Stomach (tissue), 9 donors: ENCODE data around the gene YIPF4. TPM values are rescaled to one million over a fixed set of nuclear protein-coding genes. Genes with fewer than 3 reads are reported as not detected.

Source experiments
- DNase-seq, 2 donors: peaks; one replicate each; pipeline versions ENCODE4 v3.0.0 to v3.0.0-alpha.2; 2013 to 2019
- H3K27ac ChIP-seq, 5 donors: fragments of 200-600 bp in 4 of 5; sonication (generic) in 4 of 5; one replicate each; pipeline ENCODE4 v1.5.1; 2013 to 2019; ENCODE audit warnings: mild to moderate bottlenecking in 1 of 5, moderate library complexity in 1 of 5
- H3K27me3 ChIP-seq, 3 donors: fragments of 200-600 bp; sonication (generic); one replicate each; pipeline ENCODE4 v1.5.1; 2017 to 2019; ENCODE audit warnings: mixed run types in 1 of 3
- H3K36me3 ChIP-seq, 4 donors: fragments of 200-600 bp; sonication (generic); 1 replicate in 3 of 4; 2 replicates in 1 of 4; pipeline ENCODE4 v1.5.1; 2016 to 2019
- H3K4me1 ChIP-seq, 4 donors: fragments of 200-600 bp; sonication (generic); one replicate each; pipeline ENCODE4 v1.5.1; 2016 to 2019
- H3K4me3 ChIP-seq, 4 donors: fragments of 200-600 bp; sonication (generic) in 3 of 4; one replicate each; pipeline ENCODE4 v1.5.1; 2016 to 2019; ENCODE audit warnings: mild to moderate bottlenecking in 1 of 4
- H3K9me3 ChIP-seq, 4 donors: fragments of 200-600 bp; sonication (generic); one replicate each; pipeline ENCODE4 v1.5.1; 2016 to 2019
- EP300 ChIP-seq: sonication (generic); formaldehyde crosslinking; IDR thresholded peaks from one replicate; pipeline ENCODE4 v1.6.1; 2017; ENCODE audit warnings: antibody characterized with exemption
- POLR2A ChIP-seq, 4 donors: fragments of 450-650 bp; IDR thresholded peaks; one replicate each; pipeline ENCODE4 v1.6.1; 2016; ENCODE audit warnings: antibody characterized with exemption in 4 of 4, control low read depth in 2 of 4, mild to moderate bottlenecking in 1 of 4, moderate library complexity in 1 of 4
- POLR2AphosphoS5 ChIP-seq, 3 donors: sonication (generic); formaldehyde crosslinking; IDR thresholded peaks; one replicate each; pipeline ENCODE4 v1.6.1; 2016; ENCODE audit warnings: antibody characterized with exemption in 3 of 3
- WGBS, 5 donors: extraction: QIAGEN DNeasy Blood & Tissue Kit in 3 of 5; methylation state at CpG; one replicate each; pipeline versions ENCODE4 v1.1.5 to v1.1.7; 2013 to 2018; 5-methylcytosine and 5-hydroxymethylcytosine counted together
- intact Hi-C: fragments of 100-400 bp; cut with DNase I; formaldehyde crosslinking; loops from one replicate; pipeline ENCODE4 v1.15.1; 2023; ENCODE audit warnings: low total_unique reads
- polyA plus RNA-seq, 3 donors: library from polyadenylated mRNA; stranded (reverse); fragments of 200-250 nt; gene quantifications; one replicate each; pipeline ENCODE4 v1.2.3, GENCODE V29; 2013
- total RNA-seq, 5 donors: library from RNA; depleted of rRNA; stranded (reverse); fragments of >200 nt; gene quantifications; one replicate each; pipeline versions ENCODE4 v1.1.0 to v1.2.3, GENCODE V29; 2014 to 2016
- TF ChIP-seq, protein P1 (sequence below), 7 experiments: fragments of 450-650 bp in 4 of 7; fragments of 200-600 bp in 3 of 7; sonication (generic) in 3 of 7; IDR thresholded peaks; one replicate each; pipeline ENCODE4 v1.5.1; 2016 to 2019; ENCODE audit warnings: antibody characterized with exemption in 7 of 7, control low read depth in 2 of 7, mild to moderate bottlenecking in 1 of 7
- donor health status: healthy with polysubstance abuse.
- donor health status: Bipolar disorder and iron deficiency.
- donor health status: healthy.

Gene YIPF4
- total and polyA plus RNA-seq, 8 donors = 5.3 to 68.3 (median 10.2) TPM

DNA sequence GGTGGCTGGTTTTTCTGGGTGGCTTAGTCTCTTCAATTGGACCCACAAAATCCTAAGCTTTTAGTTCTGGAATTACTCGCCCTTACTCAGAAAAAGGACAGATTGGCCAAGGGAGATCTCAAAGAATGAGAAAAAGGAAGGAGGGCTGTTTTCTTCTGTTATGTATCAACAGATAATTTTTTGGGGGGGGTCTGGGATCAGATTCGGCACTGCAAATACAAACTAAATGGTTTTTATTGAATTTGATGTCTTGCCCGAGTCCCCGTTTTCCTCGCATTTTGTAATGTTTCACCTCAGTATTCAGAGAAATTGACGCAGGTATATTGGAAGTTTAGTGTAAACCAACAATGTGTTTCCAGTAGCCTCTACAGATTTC is 762 bp downstream of the YIPF4 start:
- no peak for TF ChIP-seq POLR2AphosphoS5 (IDR thresholded peaks at IDR 0.05)
- no peak for TF ChIP-seq EP300
- TF ChIP-seq, protein P1, sequence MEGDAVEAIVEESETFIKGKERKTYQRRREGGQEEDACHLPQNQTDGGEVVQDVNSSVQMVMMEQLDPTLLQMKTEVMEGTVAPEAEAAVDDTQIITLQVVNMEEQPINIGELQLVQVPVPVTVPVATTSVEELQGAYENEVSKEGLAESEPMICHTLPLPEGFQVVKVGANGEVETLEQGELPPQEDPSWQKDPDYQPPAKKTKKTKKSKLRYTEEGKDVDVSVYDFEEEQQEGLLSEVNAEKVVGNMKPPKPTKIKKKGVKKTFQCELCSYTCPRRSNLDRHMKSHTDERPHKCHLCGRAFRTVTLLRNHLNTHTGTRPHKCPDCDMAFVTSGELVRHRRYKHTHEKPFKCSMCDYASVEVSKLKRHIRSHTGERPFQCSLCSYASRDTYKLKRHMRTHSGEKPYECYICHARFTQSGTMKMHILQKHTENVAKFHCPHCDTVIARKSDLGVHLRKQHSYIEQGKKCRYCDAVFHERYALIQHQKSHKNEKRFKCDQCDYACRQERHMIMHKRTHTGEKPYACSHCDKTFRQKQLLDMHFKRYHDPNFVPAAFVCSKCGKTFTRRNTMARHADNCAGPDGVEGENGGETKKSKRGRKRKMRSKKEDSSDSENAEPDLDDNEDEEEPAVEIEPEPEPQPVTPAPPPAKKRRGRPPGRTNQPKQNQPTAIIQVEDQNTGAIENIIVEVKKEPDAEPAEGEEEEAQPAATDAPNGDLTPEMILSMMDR (IDR thresholded peaks at IDR 0.05) = no peak
- TF ChIP-seq POLR2A (IDR thresholded peaks at IDR 0.05) = no peak
- Histone ChIP-seq H3K4me3 (peak overlapping the region; percentile 96 to 100 (median 98)), H3K36me3 (peaks cover 8 to 23% (median 21%) of the 10 kb centered on the region in 4 donors), H3K27ac (peak overlapping the region in 4 of 5 donors; percentile 86 to 91 (median 90)), H3K4me1 (peaks cover 13 to 46% (median 32%) of the 10 kb centered on the region in 4 donors), H3K27me3 (no peaks in the 10 kb centered on the region), H3K9me3 (no peaks in the 10 kb centered on the region)
- intact Hi-C loops = no loop called here
- WGBS, 5 donors = 7 to 13% (median 11%) methylated on average over 6 of the region's 6 CpGs
- DNase-seq = no peak

DNA sequence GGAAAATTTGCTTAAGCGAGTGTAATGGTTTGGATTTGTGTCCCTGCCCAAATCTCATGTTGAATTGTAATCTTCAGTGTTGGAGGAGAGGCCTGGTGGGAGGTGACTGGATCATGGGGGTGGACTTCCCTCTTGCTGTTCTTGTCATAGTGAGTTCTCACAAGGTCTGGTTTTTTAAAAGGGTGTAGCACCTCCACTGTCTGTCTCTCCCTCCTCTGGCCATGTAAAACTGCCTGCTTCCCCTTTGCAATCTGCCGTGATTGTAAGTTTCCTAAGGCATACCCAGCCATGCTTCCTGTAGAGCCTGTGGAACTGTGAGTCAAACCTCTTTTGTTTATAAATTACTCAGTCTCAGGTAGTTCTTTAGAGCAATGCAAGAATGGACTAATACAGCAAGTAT is 6.6 kb downstream of the YIPF4 start:
- TF ChIP-seq POLR2AphosphoS5 (IDR thresholded peaks at IDR 0.05) = no peak
- TF ChIP-seq, protein P1 (IDR thresholded peaks at IDR 0.05) = no peak
- TF ChIP-seq POLR2A (IDR thresholded peaks at IDR 0.05) = no peak
- TF ChIP-seq EP300 = no peak
- 67 to 82% (median 78%) methylated on average over 2 of the region's 2 CpGs for WGBS, 5 donors

DNA sequence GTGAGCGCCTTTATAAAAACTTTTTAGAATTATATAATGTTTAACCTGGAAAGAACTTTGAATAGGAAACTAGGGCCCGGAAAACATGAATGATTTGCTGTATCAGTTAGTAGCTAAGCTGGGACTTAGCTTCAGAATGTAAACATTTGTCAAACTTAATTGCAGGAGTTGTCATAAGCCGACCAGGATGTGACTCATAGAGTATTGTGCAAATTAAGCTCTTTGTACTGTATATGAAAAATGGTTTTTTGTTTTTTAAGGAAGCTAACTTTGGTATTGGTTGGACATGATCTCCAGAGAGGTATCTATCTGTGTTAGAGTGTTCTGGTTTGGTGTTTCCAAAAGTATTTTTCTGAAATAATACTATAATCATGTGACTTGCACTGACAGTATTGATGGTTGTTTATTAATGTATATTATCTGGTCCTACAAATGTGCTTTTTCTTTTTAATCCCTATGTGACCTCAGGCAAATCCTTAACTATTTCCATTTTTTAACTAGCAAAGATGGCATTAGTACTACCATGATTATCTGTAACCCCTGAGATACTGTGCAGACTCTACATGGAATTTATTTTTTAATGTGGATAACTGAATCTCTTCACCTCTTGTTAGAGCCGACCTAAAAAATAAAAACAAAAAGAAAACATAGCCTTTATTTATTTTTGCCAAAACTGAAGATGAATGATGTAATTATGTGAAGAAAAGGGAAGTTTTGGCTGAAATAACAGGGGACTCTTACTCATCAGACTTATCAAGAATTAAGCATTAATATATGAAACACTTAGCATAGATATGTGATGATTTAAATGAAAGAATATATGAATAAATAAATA is 11.7 kb downstream of the YIPF4 start:
- H3K4me3 ChIP-seq = no peak overlapping the region
- WGBS, 5 donors = 33 to 41% (median 38%) methylated on average over 4 of the region's 4 CpGs
- intact Hi-C loops = no loop called here
- no peaks in the 10 kb centered on the region for H3K27me3 ChIP-seq
- TF ChIP-seq, protein P1 (IDR thresholded peaks at IDR 0.05) = no peak
- TF ChIP-seq POLR2AphosphoS5 (IDR thresholded peaks at IDR 0.05) = peak in 1 of 3 donors; percentile 57
- peaks cover 16 to 60% (median 26%) of the 10 kb centered on the region in 4 donors for H3K4me1 ChIP-seq
- H3K27ac ChIP-seq = peak overlapping the region in 2 of 5 donors; percentile 38 to 55
- peaks cover 3 to 44% (median 30%) of the 10 kb centered on the region in 4 donors for H3K36me3 ChIP-seq
- H3K9me3 ChIP-seq = no peaks in the 10 kb centered on the region
- peak in 1 of 2 donors; percentile 56 for DNase-seq

More for the DNA sequence above, 6.6 kb downstream of the YIPF4 start:
- no peak overlapping the region for H3K4me3 ChIP-seq
- H3K36me3 ChIP-seq = peaks cover 8 to 44% (median 21%) of the 10 kb centered on the region in 4 donors
- H3K27me3 ChIP-seq = no peaks in the 10 kb centered on the region
- peak in 1 of 2 donors; percentile 4 for DNase-seq
- intact Hi-C loops = no loop called here
- H3K4me1 ChIP-seq = peaks cover 15 to 74% (median 44%) of the 10 kb centered on the region in 4 donors
- H3K27ac ChIP-seq = no peak overlapping the region
- no peaks in the 10 kb centered on the region for H3K9me3 ChIP-seq

DNA sequence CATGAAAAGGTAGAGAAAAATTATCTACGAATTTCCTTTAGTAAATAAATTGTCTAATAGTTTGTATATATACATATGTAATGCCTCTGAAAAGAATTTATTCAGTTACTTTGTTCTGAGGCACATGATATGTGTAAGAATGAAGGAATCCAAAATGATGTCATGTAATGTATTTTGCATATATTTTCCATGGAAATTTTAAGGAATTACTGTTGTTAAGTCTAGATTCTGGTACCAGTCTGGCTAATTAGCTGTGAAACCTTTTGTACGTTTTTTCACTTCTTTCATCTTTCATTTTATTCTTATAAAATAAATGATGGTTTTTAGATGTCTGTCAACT is 12.3 kb downstream of the YIPF4 start:
- Histone ChIP-seq H3K4me1 (peaks cover 13 to 54% (median 22%) of the 10 kb centered on the region in 4 donors), H3K36me3 (peaks cover 3 to 44% (median 34%) of the 10 kb centered on the region in 4 donors), H3K27me3 (no peaks in the 10 kb centered on the region), H3K27ac (no peak overlapping the region), H3K9me3 (no peaks in the 10 kb centered on the region), H3K4me3 (no peak overlapping the region)
- no peak for DNase-seq
- TF ChIP-seq POLR2A (IDR thresholded peaks at IDR 0.05) (no peak), POLR2AphosphoS5 (IDR thresholded peaks at IDR 0.05) (no peak), EP300 (no peak)
- TF ChIP-seq, protein P1 (IDR thresholded peaks at IDR 0.05) = no peak
- intact Hi-C loops = no loop called here
- 78 to 85% (median 82%) methylated on average over 2 of the region's 2 CpGs for WGBS, 5 donors
